Suppressor macrophage treated with lipopolysaccharide for 4 hours (primary cell): ENCODE data around the gene BAIAP2.

Experiments used
- DNase-seq: peaks from one replicate; pipeline ENCODE4 v3.0.0-alpha.2; 2020

BAIAP2 gene

DNA sequence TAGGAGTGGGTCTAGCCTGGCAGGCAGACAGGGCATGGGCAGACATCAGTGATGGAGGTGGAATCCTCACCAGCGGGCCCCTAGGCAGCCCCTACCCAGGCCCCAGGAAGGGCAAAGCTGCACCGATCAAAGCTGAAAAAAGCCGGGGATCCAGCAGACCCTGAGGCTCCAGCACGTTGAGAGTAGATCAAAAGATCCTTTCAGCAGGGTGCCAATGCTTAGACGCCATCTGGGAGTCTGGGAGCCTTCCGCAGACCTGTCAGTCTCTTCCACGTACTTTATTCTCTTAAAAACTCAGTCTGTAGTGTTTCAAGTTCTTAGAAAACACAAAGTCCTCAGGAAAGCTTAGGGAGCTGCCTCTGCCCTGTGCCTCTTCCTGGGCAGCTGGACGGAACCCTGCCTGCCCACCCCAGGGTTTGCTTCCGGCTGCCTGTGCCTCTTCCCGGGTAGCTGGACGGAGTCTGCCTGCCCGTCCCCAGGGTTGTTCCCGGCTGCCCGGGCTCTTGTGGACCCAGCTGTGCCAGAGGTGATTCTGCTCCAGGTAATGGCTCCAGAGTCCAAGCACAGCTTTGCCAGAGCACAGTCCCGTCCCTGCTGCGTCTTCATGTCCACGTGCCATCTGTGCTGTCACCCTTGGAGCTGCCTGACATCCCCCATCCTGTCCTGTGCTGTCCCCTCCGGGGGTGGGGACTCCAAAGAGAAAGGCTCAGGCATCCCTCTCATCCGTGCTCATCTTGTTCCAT lies 79.6 kb downstream of the BAIAP2 start:
- no peak for DNase-seq

- DNase-seq: no peak
Observed at GRCh38 chr17:81115219-81115618, 80.3 kb downstream of the BAIAP2 start.

DNA sequence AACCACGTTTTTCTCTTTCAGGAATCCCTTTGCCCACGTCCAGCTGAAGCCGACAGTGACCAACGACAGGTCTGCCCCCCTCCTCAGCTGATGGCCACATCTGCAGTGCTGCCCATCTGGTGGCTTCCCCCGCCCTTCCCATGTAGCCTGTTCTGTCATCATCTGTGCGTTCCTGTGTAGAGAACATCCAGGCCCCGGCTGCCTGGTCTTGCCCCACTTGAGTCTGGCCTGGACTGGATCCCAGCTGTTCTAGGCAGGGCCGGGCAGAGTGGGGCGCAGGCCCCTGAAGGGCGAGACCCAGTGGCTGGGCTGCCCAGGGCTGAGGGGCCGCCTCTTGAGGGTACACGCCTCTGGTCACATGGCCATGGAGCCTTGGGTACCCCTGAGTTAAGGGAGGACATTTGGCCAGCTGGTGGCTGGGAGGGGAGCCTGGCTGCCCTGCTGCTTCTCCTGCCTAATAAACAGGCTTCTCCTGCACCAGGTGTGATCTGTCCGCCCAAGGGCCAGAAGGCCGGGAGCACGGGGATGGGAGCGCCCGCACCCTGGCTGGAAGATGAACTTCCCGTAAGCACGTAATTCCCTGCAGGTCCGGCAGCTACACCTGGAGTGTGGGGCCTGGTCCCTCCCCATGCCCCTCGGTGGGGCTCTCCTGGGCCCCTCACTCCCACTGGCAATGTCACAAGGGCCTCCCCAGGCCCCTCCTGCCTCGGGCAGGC lies 81.0 kb downstream of the BAIAP2 start:
- no peak for DNase-seq

DNA sequence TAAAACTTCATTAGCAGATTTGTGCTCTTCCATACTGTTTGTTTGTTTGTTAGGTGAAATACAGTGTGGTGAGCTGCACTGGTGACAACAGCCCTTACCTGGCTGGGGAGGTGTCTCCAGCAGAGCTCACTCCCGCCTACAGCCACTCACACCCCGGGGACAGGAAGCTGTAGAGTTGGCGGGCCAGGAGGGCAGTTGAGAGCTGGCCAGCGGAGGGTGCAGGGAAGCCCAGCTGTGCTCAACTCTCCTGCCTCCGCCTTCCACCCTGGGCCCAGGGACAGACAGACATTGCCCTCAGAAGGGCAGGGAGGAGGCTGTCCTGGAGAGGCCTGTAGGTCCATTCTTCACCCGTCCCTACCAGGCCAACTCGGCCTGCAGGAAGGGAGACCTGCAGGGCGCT lies 81.8 kb downstream of the BAIAP2 start:
- DNase-seq: no peak

DNA sequence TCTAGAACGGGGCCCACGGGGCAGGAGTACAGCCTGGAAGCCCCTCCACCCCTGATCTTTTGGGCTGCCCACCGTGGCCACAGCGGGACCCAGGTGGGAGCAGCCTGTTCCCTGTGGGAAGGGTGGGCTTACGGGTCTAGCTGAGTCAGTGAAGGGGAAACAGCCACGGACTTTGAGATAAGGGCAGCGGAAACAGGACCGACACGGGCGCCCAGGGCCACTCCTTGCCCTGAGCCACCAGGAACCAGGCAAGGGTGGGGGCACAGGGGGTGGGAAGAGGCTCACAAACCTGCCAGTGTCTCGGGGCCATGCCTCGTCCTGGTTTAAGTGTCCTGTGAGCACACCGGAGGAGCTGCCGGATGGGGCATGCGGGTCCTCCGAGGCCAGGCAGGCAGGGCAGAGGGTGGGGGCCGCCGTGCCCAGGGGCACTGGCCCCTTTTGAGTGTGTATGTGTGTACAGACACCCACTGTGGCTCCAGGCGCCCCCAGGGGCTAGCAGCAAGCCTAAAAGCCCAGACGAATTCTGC lies 82.8 kb downstream of the BAIAP2 start:
- no peak for DNase-seq

GRCh38 chr17:81118308-81119221 lies 83.6 kb downstream of the BAIAP2 start:
- no peak for DNase-seq

- peak; percentile 76 for DNase-seq
Observed at GRCh38 chr17:81119223-81120148, 84.5 kb downstream of the BAIAP2 start.

GRCh38 chr17:81120149-81120484 lies 85.2 kb downstream of the BAIAP2 start:
- no peak for DNase-seq

- DNase-seq: no peak
Observed at GRCh38 chr17:81120695-81121621, 86.0 kb downstream of the BAIAP2 start.

DNA sequence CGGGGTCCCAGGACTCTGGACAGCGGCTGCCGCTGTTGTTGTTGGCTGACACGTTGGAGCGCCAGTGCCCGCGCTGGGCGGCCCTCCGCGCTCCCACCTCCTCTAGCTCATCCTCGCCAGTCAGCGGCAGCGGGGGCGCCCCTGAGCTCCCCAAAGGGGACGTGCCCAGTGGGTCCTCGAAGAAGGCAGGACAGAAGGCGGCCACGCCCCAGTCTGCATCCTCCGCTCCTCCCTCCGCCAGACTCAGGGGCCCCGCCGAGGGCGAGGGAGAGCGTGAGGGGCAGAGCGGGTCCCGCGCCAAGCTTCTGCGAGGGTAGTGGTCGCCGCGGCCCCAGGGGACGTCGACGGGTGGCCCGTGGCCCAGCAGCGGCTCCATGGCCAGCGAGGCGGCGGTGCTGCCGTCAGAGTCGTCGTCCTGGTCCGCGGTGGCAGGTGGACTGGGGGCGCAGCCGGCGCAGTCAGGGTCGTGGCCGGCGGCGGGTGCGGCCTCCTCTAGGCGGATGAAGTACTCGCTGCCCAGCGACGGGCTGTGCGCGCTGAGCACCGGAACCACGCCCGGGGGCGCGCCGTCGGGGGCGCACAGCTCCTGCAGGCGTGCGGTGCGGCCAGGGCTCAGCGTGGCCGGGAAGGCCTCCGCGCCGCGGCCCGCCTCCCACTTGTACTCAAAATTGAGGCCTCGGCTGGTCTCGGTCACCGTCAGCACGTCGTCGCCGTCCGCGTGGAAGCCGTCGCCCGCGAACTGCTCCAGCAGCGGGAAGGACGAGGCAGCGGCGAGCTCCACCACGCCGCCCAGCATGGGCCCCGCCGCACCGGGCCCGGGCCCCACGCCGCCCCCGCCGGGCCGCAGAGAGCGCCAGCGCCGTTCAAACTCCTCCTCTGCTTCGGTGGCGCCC lies 87.1 kb downstream of the BAIAP2 start:
- DNase-seq: no peak

- no peak for DNase-seq
Observed at GRCh38 chr17:81123052-81124048, 88.4 kb downstream of the BAIAP2 start.

DNA sequence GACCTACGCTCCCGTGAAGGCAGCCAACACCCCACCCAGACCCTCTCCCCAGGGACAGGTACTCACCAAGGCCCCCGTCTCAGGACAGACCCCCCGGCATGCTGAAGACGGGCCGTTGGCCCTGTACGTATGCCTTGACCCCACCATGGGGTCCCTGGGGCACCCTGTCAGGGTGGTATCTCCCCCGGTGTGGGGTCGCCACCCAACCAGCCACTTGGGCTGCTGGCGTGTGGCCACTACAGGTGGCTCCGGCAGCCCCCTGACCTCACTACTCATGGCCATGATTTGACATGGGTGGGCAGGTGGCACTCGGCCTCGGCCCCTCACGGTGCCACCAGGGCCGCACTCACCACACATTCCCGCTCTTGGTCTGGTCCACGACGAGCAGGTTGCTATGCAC lies 89.4 kb downstream of the BAIAP2 start:
- no peak for DNase-seq

GRCh38 chr17:81125573-81126081 lies 90.7 kb downstream of the BAIAP2 start:
- DNase-seq: no peak

GRCh38 chr17:81126281-81127132 lies 91.6 kb downstream of the BAIAP2 start:
- no peak for DNase-seq

DNA sequence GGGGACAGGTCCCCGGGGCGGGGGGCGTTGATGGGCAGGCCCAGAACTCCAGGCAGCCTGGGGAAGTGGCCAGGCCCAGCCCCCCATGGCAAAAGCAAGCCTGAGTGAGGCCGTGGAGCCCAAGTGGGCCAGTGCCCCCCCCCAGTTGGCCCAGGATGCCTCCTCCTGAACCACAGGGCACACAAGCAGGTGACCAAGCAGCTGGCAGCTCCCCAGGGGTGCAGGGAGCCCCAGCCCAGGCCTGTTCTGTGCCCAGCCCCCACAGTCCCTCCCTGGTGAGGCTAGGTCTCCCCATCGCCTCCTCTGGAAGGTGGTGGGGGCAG lies 92.1 kb downstream of the BAIAP2 start:
- no peak for DNase-seq

- DNase-seq: no peak
Observed at GRCh38 chr17:81127526-81128177, 92.7 kb downstream of the BAIAP2 start.

DNA sequence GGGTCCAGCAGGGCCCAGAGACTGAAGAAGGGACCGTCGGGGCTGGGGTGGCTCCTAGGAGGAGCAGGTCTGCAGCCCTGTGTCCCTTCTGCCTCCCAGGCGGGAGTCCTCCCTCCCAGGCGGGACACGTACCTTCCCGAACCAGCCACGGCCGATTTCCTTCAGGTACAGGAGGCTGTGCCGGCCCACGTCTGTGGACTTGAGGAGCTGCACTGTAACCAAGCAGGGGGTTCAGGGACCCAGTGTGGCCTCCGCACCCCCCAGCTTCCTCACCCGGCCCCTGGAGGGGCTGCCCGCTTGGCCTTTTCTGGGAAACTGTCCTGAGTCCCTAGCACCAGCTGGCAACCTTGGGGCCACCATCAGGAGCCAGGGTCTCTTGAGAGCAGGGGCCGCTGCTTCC lies 93.4 kb downstream of the BAIAP2 start:
- no peak for DNase-seq
